Endodermal cell (in vitro differentiated cells): ENCODE data around the gene GPR18. TPM values are rescaled to one million over a fixed set of nuclear protein-coding genes. Genes with fewer than 3 reads are reported as not detected.

ENCODE experiments used
- DNase-seq: peaks from one replicate; pipeline ENCODE4 v3.0.0-alpha.2; 2017
- H3K27ac ChIP-seq: 2 replicates; pipeline ENCODE4 v1.5.1; 2013; ENCODE audit warnings: mild to moderate bottlenecking, low read depth, low read length, moderate library complexity
- H3K27me3 ChIP-seq: 2 replicates; pipeline ENCODE4 v1.6.1; 2013; ENCODE audit warnings: mild to moderate bottlenecking, low read length, moderate library complexity; ENCODE audit not compliant: insufficient read depth, control insufficient read depth, poor library complexity, severe bottlenecking
- H3K36me3 ChIP-seq: 2 replicates; pipeline ENCODE4 v1.7.0; 2013; ENCODE audit warnings: mild to moderate bottlenecking, low read length, moderate library complexity; ENCODE audit not compliant: control insufficient read depth, insufficient read depth
- H3K4me1 ChIP-seq: one replicate; pipeline ENCODE4 v1.7.0; 2013; ENCODE audit warnings: low read length; ENCODE audit not compliant: control insufficient read depth, insufficient read depth
- H3K4me3 ChIP-seq: 2 replicates; pipeline ENCODE4 v1.5.1; 2013; ENCODE audit warnings: mild to moderate bottlenecking, low read length, moderate library complexity
- H3K9ac ChIP-seq: 2 replicates; pipeline ENCODE4 v1.6.1; 2013; ENCODE audit warnings: mild to moderate bottlenecking, low read length, moderate library complexity; ENCODE audit not compliant: poor library complexity, severe bottlenecking; ENCODE audit errors: extremely low read depth
- H3K9me3 ChIP-seq: 2 replicates; pipeline ENCODE4 v1.6.1; 2013; ENCODE audit warnings: mild to moderate bottlenecking, low read length, moderate library complexity; ENCODE audit not compliant: control insufficient read depth
- H3K27ac Mint-ChIP-seq: 2 replicates; pipeline ENCODE4 v1.8.0; 2020; ENCODE audit warnings: mixed read lengths
- H3K27me3 Mint-ChIP-seq: 2 replicates; pipeline ENCODE4 v1.8.0; 2021; ENCODE audit warnings: mild to moderate bottlenecking, mixed read lengths; ENCODE audit not compliant: insufficient read depth
- H3K36me3 Mint-ChIP-seq: 2 replicates; pipeline ENCODE4 v1.8.0; 2020; ENCODE audit warnings: low read depth, mixed read lengths
- H3K4me1 Mint-ChIP-seq: 2 replicates; pipeline ENCODE4 v1.8.0; 2020; ENCODE audit warnings: mixed read lengths
- H3K4me3 Mint-ChIP-seq: 2 replicates; pipeline ENCODE4 v1.8.0; 2020; ENCODE audit warnings: mild to moderate bottlenecking, moderate library complexity, mixed read lengths
- H3K9me3 Mint-ChIP-seq: 2 replicates; pipeline ENCODE4 v1.8.0; 2020; ENCODE audit warnings: mild to moderate bottlenecking, mixed read lengths
- CTCF ChIP-seq: fragments of 200-600 bp; sonication (generic); conservative IDR thresholded peaks from 2 replicates; pipeline ENCODE4 v1.5.0; 2021; ENCODE audit warnings: antibody characterized with exemption, mild to moderate bottlenecking
- WGBS, 2 experiments: methylation state at CpG; one replicate each; pipeline versions ENCODE4 v1.1.5 to v1.1.7; 2013; ENCODE audit warnings: missing lambda C conversion rate in 2 of 2, mixed read lengths in 1 of 2; ENCODE audit not compliant: insufficient coverage in 1 of 2, insufficient read length in 1 of 2; 5-methylcytosine and 5-hydroxymethylcytosine counted together
- total RNA-seq, 2 donors: library from RNA; stranded (reverse); fragmentation: NEBNext Ultra II Directional in 1 of 2; extraction: Animal tissue kit (Norgen Biotek cat#: 25700) in 1 of 2; gene quantifications; 2 replicates in 1 of 2; 3 replicates in 1 of 2; pipeline ENCODE4 v1.2.1, GENCODE V29; 2021

GPR18 gene
- total RNA-seq, 2 donors from 2014 or later, result not detected

GRCh38 chr13:99221567-99222239 is 36.5 kb downstream of the GPR18 start:
- Histone ChIP-seq H3K9me3 (no peaks in the 10 kb centered on the region), H3K4me1 (no peaks in the 10 kb centered on the region), H3K27ac (no peak overlapping the region), H3K36me3 (peaks cover 13% of the 10 kb centered on the region), H3K27me3 (no peaks in the 10 kb centered on the region), H3K4me3 (no peak overlapping the region), H3K9ac (no peak overlapping the region)
- DNase-seq, result no peak
- Mint-ChIP-seq H3K4me1 (peaks cover 8% of the 10 kb centered on the region), H3K27me3 (no peaks in the 10 kb centered on the region), H3K4me3 (no peak overlapping the region), H3K9me3 (peaks cover 4% of the 10 kb centered on the region), H3K27ac (no peak overlapping the region), H3K36me3 (peaks cover 21% of the 10 kb centered on the region)
- TF ChIP-seq CTCF, result no peak
- 89 to 96% methylated on average over 8 of the region's 8 CpGs for WGBS, 2 experiments

GRCh38 chr13:99220199-99220935 is 37.8 kb downstream of the GPR18 start:
- peaks cover 20% of the 10 kb centered on the region for H3K36me3 ChIP-seq
- H3K27me3 ChIP-seq, result no peaks in the 10 kb centered on the region
- TF ChIP-seq CTCF, result no peak
- Mint-ChIP-seq H3K4me1 (peaks cover 8% of the 10 kb centered on the region), H3K9me3 (peaks cover 4% of the 10 kb centered on the region), H3K4me3 (no peak overlapping the region), H3K27me3 (no peaks in the 10 kb centered on the region), H3K36me3 (peaks cover 23% of the 10 kb centered on the region), H3K27ac (no peak overlapping the region)
- H3K27ac ChIP-seq, result no peak overlapping the region
- no peak overlapping the region for H3K9ac ChIP-seq
- DNase-seq, result no peak
- H3K4me1 ChIP-seq, result no peaks in the 10 kb centered on the region
- H3K4me3 ChIP-seq, result no peak overlapping the region
- 86 to 88% methylated on average over 1 to 4 of the region's 6 CpGs for WGBS, 2 experiments
- H3K9me3 ChIP-seq, result no peaks in the 10 kb centered on the region

- H3K27ac Mint-ChIP-seq, result no peak overlapping the region
Measured at GRCh38 chr13:99218969-99219368, 39.2 kb downstream of the GPR18 start.

More at GRCh38 chr13:99218969-99219368, 39.2 kb downstream of the GPR18 start:
- WGBS, 2 experiments, result 94 to 96% methylated on average over 2 of the region's 2 CpGs
- Histone ChIP-seq H3K4me1 (no peaks in the 10 kb centered on the region), H3K9ac (no peak overlapping the region), H3K9me3 (no peaks in the 10 kb centered on the region), H3K36me3 (peaks cover 21% of the 10 kb centered on the region), H3K4me3 (no peak overlapping the region), H3K27ac (no peak overlapping the region), H3K27me3 (no peaks in the 10 kb centered on the region)
- no peak overlapping the region for H3K4me3 Mint-ChIP-seq
- no peak for DNase-seq
- no peaks in the 10 kb centered on the region for H3K27me3 Mint-ChIP-seq
- peaks cover 27% of the 10 kb centered on the region for H3K36me3 Mint-ChIP-seq
- peaks cover 4% of the 10 kb centered on the region for H3K9me3 Mint-ChIP-seq
- TF ChIP-seq CTCF, result no peak
- peaks cover 14% of the 10 kb centered on the region for H3K4me1 Mint-ChIP-seq
